ENCODE results near the gene ARID2.

DNA sequence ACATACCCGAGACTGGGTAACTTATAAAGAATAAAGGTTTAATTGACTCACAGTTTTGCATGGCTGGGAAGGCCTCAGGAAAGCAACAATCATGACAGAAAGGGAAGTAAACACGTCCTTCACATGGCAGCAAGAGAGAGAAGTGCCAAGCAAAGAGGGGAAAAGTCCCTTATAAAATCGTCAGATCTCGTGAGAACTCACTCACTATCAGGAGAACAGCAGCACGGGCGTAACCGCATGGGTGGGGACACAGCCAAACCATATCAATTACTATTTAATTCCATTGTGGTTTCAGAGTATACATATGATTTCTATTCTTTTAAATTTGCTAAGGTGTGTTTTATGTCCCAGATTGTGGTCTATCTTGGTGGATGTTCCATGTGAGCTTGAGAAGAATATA lies 142.9 kb downstream of the ARID2 start:
- TF ChIP-seq EP300 (IDR thresholded peaks at IDR 0.05), result no peak
- TF ChIP-seq, protein P1, sequence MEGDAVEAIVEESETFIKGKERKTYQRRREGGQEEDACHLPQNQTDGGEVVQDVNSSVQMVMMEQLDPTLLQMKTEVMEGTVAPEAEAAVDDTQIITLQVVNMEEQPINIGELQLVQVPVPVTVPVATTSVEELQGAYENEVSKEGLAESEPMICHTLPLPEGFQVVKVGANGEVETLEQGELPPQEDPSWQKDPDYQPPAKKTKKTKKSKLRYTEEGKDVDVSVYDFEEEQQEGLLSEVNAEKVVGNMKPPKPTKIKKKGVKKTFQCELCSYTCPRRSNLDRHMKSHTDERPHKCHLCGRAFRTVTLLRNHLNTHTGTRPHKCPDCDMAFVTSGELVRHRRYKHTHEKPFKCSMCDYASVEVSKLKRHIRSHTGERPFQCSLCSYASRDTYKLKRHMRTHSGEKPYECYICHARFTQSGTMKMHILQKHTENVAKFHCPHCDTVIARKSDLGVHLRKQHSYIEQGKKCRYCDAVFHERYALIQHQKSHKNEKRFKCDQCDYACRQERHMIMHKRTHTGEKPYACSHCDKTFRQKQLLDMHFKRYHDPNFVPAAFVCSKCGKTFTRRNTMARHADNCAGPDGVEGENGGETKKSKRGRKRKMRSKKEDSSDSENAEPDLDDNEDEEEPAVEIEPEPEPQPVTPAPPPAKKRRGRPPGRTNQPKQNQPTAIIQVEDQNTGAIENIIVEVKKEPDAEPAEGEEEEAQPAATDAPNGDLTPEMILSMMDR (IDR thresholded peaks at IDR 0.05), result no peak
